GM12891 (cell line): ENCODE measurements around the gene IFNK.

ENCODE experiments used
- DNase-seq: peaks from one replicate; pipeline ENCODE4 v3.0.0; 2011; ENCODE audit warnings: low spot score; ENCODE audit not compliant: insufficient read length
- FAIRE-seq: peaks from 2 replicates; lab custom pipeline; 2011; peaks lifted over from hg19 to GRCh38; lab: Jason Lieb, UNC
- PAX5 ChIP-seq: IDR thresholded peaks from 2 replicates; pipeline ENCODE4 v1.6.1; 2011; ENCODE audit warnings: low read length, moderate library complexity, mild to moderate bottlenecking; ENCODE audit not compliant: insufficient read depth, severe bottlenecking
- POLR2A ChIP-seq: IDR thresholded peaks from 2 replicates; pipeline ENCODE4 v1.6.1; 2011; ENCODE audit warnings: low read depth, low read length, control low read depth
- POLR2AphosphoS5 ChIP-seq: IDR thresholded peaks from 2 replicates; pipeline ENCODE4 v1.6.1; 2011; ENCODE audit warnings: low read depth, low read length, control low read depth
- POU2F2 ChIP-seq: IDR thresholded peaks from 2 replicates; pipeline ENCODE4 v1.6.1; 2011; ENCODE audit warnings: low read depth, mild to moderate bottlenecking, control low read depth, low read length, moderate library complexity
- SPI1 ChIP-seq: IDR thresholded peaks from 2 replicates; pipeline ENCODE4 v1.6.1; 2011; ENCODE audit warnings: low read depth, low read length, control low read depth
- TAF1 ChIP-seq: IDR thresholded peaks from 2 replicates; pipeline ENCODE4 v1.6.1; 2011; ENCODE audit warnings: low read depth, low read length, control low read depth

The IFNK gene

DNA sequence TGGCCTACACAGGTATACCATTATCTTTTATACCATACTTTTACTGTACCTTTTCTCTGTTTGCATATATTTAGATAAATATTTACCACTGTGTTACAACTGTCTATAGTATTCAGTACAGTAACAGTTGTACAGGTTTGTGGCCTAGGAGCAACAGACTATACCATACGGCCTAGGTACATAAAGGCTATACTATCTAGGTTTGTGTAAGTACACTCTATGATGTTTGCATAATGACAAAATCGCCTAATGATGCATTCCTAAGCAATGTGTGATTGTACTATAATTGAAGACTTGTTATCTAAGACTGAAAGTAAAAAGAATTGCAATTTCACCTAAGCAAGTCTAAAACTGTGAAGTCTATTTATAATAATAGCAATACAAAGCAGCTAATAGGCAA is 45.3 kb downstream of the IFNK start:
- DNase-seq (no peak), FAIRE-seq (peak; percentile 35)
- TF ChIP-seq POU2F2 (no peak), POLR2A (no peak), SPI1 (no peak), POLR2AphosphoS5 (no peak), TAF1 (no peak), PAX5 (no peak)

DNA sequence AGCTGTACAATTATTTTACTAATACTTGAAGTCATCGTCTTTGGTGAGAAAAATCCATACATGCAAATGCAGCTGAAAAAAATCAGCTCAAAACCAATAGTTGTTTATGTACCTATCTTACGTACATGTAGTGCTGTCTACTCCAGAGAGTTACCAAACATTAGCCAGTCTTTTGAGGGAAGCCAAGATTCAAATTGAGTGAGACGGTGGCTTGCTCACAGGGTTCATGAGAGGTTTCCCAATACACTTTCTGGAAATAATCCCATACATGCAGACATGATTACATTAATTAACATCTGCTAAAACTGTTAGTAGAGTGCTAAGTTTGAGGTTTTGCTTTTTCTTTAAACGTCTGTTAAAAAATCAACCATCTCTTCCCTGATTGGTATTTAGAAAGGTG is 46.9 kb downstream of the IFNK start:
- FAIRE-seq = no peak
- no peak for DNase-seq
- TF ChIP-seq TAF1 (no peak), PAX5 (no peak), POLR2A (no peak), POU2F2 (no peak)

- DNase-seq (no peak), FAIRE-seq (no peak)
- no peak for TF ChIP-seq POLR2A
- TF ChIP-seq SPI1 = no peak
These were observed 48.0 kb downstream of the IFNK start for GRCh38 chr9:27572061-27572460.

GRCh38 chr9:27572566-27572917 is 48.5 kb downstream of the IFNK start:
- DNase-seq (no peak), FAIRE-seq (peak; percentile 95)
- TF ChIP-seq SPI1 (0 out of 2 replicates have a peak, but pooled peaks have one; percentile 22), POLR2A (no peak)

DNA sequence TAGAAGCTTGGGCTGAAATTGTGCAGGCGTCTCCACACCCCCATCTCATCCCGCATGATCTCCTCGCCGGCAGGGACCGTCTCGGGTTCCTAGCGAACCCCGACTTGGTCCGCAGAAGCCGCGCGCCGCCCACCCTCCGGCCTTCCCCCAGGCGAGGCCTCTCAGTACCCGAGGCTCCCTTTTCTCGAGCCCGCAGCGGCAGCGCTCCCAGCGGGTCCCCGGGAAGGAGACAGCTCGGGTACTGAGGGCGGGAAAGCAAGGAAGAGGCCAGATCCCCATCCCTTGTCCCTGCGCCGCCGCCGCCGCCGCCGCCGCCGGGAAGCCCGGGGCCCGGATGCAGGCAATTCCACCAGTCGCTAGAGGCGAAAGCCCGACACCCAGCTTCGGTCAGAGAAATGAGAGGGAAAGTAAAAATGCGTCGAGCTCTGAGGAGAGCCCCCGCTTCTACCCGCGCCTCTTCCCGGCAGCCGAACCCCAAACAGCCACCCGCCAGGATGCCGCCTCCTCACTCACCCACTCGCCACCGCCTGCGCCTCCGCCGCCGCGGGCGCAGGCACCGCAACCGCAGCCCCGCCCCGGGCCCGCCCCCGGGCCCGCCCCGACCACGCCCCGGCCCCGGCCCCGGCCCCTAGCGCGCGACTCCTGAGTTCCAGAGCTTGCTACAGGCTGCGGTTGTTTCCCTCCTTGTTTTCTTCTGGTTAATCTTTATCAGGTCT is 49.0 kb downstream of the IFNK start, which contains the start of gene C9orf72:
Gene C9orf72, minus strand, starts transcription at position 564 of the 716 bp plus-strand sequence. CDS start 6,361 bp downstream, outside the sequence.
- DNase-seq (peak; percentile 58), FAIRE-seq (peak; percentile 20)
- TF ChIP-seq POLR2AphosphoS5 (0 out of 2 replicates have a peak, but pooled peaks have one; percentile 45), POLR2A (peak; percentile 41; the same call in 1 of the 2 replicates), POU2F2 (no peak), PAX5 (peak; percentile 51), SPI1 (no peak), TAF1 (peak; percentile 30)

GRCh38 chr9:27573634-27574590 is 49.8 kb downstream of the IFNK start:
- TF ChIP-seq POU2F2 = no peak
- TF ChIP-seq PAX5 = no peak
- no peak for TF ChIP-seq POLR2AphosphoS5
- peak; percentile 58; the same call in 1 of the 2 replicates for TF ChIP-seq TAF1
- TF ChIP-seq POLR2A = peak; percentile 61
- TF ChIP-seq SPI1 = no peak
- peak; percentile 98 for FAIRE-seq

More at GRCh38 chr9:27573634-27574590, 49.8 kb downstream of the IFNK start:
- peak; percentile 49 for DNase-seq
